ENCODE measurements around the gene CBX7.
"Not testable (repeated sequence)": the region's sequence is repeated elsewhere in the genome, so short reads cannot be mapped to it uniquely, and the experiment has no call there.

CBX7 gene

DNA sequence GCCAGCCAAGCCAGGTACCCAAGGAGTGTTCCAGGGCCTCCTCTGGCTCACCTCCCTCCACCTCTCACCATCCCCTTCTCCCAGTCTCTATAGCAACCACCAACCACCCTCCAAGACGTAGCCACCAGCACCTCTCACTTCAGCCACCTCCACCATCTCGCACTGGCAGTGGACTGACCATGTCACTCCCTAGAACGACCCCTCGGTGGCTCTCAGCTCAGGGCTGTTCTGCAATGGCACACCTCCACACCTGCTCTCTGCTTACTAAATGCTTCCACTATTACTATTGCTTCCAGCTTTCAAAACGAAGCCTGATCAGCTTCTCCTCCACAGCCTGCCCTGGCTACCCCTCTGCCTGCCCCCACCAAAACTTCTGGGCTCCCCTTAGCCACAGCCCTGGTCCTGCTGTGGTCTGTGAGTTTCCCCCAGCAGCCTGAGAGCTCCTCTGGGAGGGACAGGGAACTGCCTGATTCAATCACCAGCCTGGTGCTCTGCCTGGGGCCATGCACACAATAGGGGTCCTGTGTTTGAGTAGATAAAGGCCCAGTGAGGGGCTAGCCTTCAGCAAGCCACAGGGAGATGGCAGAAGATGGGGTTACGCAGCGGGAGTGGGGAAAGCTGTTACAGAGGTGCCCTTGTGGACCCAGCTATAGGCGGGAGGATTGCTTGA, 17.5 kb upstream of the CBX7 start:
- DNase-seq (ENCODE audit: low read depth): no peak
- H3K4me3 ChIP-seq (ENCODE audit: control insufficient read depth, low read depth, low read length): no peak overlapping the region
- TF ChIP-seq, protein P1, sequence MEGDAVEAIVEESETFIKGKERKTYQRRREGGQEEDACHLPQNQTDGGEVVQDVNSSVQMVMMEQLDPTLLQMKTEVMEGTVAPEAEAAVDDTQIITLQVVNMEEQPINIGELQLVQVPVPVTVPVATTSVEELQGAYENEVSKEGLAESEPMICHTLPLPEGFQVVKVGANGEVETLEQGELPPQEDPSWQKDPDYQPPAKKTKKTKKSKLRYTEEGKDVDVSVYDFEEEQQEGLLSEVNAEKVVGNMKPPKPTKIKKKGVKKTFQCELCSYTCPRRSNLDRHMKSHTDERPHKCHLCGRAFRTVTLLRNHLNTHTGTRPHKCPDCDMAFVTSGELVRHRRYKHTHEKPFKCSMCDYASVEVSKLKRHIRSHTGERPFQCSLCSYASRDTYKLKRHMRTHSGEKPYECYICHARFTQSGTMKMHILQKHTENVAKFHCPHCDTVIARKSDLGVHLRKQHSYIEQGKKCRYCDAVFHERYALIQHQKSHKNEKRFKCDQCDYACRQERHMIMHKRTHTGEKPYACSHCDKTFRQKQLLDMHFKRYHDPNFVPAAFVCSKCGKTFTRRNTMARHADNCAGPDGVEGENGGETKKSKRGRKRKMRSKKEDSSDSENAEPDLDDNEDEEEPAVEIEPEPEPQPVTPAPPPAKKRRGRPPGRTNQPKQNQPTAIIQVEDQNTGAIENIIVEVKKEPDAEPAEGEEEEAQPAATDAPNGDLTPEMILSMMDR (IDR thresholded peaks at IDR 0.05; ENCODE audit: control insufficient read depth, insufficient read depth, low read depth, low read length, missing control alignments): no peak

GRCh38 chr22:39166547-39166946, 14.1 kb upstream of the CBX7 start:
- DNase-seq (ENCODE audit: low read depth): no peak
- TF ChIP-seq, protein P1 (IDR thresholded peaks at IDR 0.05; ENCODE audit: control insufficient read depth, insufficient read depth, low read depth, low read length, missing control alignments): no peak
- no peak overlapping the region for H3K4me3 ChIP-seq (ENCODE audit: control insufficient read depth, low read depth, low read length)

DNA sequence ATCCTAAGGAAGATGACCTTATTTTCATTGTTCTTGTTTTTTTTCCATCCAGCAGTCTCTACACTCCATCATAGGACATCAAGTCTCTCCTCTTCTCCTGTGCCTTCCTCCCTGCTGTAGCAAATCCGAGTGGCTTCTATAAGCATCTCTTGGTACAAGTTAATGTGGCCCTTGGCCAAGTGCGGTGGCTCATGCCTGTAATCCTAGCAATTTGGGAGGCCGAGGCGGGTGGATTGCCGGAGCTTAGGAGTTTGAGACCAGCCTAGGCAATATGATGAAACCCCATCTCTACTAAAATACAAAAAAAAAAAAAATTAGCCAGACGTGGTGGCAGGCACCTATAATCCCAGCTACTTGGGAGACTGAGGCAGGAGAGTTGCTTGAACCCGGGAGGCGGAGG, 3.6 kb upstream of the CBX7 start:
- DNase-seq (ENCODE audit: low read depth); H3K4me3 ChIP-seq (ENCODE audit: control insufficient read depth, low read depth, low read length): not testable (repeated sequence)

- H3K4me3 ChIP-seq (ENCODE audit: control insufficient read depth, low read depth, low read length): no peak overlapping the region
- no peak for DNase-seq (ENCODE audit: low read depth)
- TF ChIP-seq, protein P1 (IDR thresholded peaks at IDR 0.05; ENCODE audit: control insufficient read depth, insufficient read depth, low read depth, low read length, missing control alignments): no peak
Measured at GRCh38 chr22:39155421-39155820, 2.9 kb upstream of the CBX7 start.

DNA sequence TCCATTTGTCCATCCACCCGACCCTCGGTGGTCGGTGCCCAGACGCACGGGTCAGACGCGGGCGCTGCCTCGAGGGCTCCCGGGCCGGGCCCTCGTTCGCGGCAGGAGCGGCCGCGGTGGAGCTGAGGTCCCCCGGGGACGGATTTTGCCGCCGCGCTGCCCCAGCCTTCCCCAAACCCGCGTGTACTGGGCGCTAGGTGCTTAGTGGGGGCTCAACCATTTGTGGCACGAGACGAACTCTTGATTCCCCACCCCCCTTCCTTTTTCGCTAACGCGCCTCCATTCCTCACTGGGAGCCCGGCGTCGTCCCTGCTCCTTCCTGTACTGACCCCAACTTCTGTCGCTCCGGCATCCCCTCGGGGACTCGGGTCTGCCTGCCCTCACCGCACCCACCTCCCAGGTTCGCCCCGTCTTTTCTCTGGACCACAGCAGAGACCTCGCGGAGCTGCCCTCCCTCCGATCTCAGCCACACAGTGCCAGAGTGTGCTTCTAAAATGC, 789 bp upstream of the CBX7 start:
- DNase-seq (ENCODE audit: low read depth): no peak
- TF ChIP-seq, protein P1 (IDR thresholded peaks at IDR 0.05; ENCODE audit: control insufficient read depth, insufficient read depth, low read depth, low read length, missing control alignments): no peak

DNA sequence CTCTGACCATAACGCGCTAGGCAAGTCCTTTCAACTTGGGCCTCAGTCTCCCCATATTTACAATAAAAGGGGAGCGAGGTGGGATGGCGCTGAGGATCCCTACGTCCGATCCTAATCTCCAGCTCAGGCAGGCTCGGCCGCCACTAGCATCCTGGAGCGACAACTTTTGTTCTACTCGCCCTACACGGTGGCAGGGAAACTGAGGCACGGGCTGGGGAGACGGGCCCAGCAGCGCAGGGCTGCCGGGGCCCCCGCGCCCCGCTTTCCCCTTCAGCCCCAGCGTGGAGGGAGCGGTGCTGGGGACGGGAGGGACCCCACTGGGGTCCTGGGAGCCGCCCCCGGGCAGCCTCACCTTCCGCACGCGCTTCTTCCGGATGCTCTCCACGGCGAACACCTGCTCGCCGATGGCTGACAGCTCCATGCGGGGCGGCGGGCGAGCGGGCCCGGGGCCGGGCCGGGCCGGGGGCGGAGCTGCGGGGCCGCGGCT, 413 bp downstream of the CBX7 start:
- TF ChIP-seq, protein P1 (IDR thresholded peaks at IDR 0.05; ENCODE audit: control insufficient read depth, insufficient read depth, low read depth, low read length, missing control alignments): no peak
- H3K4me3 ChIP-seq (ENCODE audit: control insufficient read depth, low read depth, low read length): peak overlapping the region; percentile 58
- DNase-seq (ENCODE audit: low read depth): no peak

More for the DNA sequence above, 789 bp upstream of the CBX7 start:
- peak overlapping the region; percentile 59 for H3K4me3 ChIP-seq (ENCODE audit: control insufficient read depth, low read depth, low read length)

GRCh38 chr22:39151329-39151975, 1.0 kb downstream of the CBX7 start:
- H3K4me3 ChIP-seq (ENCODE audit: control insufficient read depth, low read depth, low read length): peak overlapping the region; percentile 58
- no peak for DNase-seq (ENCODE audit: low read depth)
- TF ChIP-seq, protein P1 (IDR thresholded peaks at IDR 0.05; ENCODE audit: control insufficient read depth, insufficient read depth, low read depth, low read length, missing control alignments): no peak
